Stomach (tissue), 19 donors: Measurements from ENCODE around the gene FGF14. TPM values are rescaled to one million over a fixed set of nuclear protein-coding genes. Genes with fewer than 3 reads are reported as not detected.
A peak's percentile ranks its signal among the peaks of the same experiment; 100 is the strongest.

Source experiments
- DNase-seq, 2 donors: peaks; one replicate each; pipeline versions ENCODE4 v3.0.0 to v3.0.0-alpha.2; 2013 to 2019
- H3K27ac ChIP-seq, 5 donors: fragments of 200-600 bp in 4 of 5; sonication (generic) in 4 of 5; one replicate each; pipeline ENCODE4 v1.5.1; 2013 to 2019; ENCODE audit warnings: mild to moderate bottlenecking in 1 of 5, moderate library complexity in 1 of 5
- H3K27me3 ChIP-seq, 3 donors: fragments of 200-600 bp; sonication (generic); one replicate each; pipeline ENCODE4 v1.5.1; 2017 to 2019; ENCODE audit warnings: mixed run types in 1 of 3
- H3K36me3 ChIP-seq, 4 donors: fragments of 200-600 bp; sonication (generic); 1 replicate in 3 of 4; 2 replicates in 1 of 4; pipeline ENCODE4 v1.5.1; 2016 to 2019
- H3K4me1 ChIP-seq, 4 donors: fragments of 200-600 bp; sonication (generic); one replicate each; pipeline ENCODE4 v1.5.1; 2016 to 2019
- H3K4me3 ChIP-seq, 4 donors: fragments of 200-600 bp; sonication (generic) in 3 of 4; one replicate each; pipeline ENCODE4 v1.5.1; 2016 to 2019; ENCODE audit warnings: mild to moderate bottlenecking in 1 of 4
- H3K9me3 ChIP-seq, 4 donors: fragments of 200-600 bp; sonication (generic); one replicate each; pipeline ENCODE4 v1.5.1; 2016 to 2019
- EP300 ChIP-seq: sonication (generic); formaldehyde crosslinking; IDR thresholded peaks from one replicate; pipeline ENCODE4 v1.6.1; 2017; ENCODE audit warnings: antibody characterized with exemption
- POLR2A ChIP-seq, 4 donors: fragments of 450-650 bp; IDR thresholded peaks; one replicate each; pipeline ENCODE4 v1.6.1; 2016; ENCODE audit warnings: antibody characterized with exemption in 4 of 4, control low read depth in 2 of 4, mild to moderate bottlenecking in 1 of 4, moderate library complexity in 1 of 4
- POLR2AphosphoS5 ChIP-seq, 3 donors: sonication (generic); formaldehyde crosslinking; IDR thresholded peaks; one replicate each; pipeline ENCODE4 v1.6.1; 2016; ENCODE audit warnings: antibody characterized with exemption in 3 of 3
- WGBS, 5 donors: extraction: QIAGEN DNeasy Blood & Tissue Kit in 3 of 5; methylation state at CpG; one replicate each; pipeline versions ENCODE4 v1.1.5 to v1.1.7; 2013 to 2018; 5-methylcytosine and 5-hydroxymethylcytosine counted together
- intact Hi-C: fragments of 100-400 bp; cut with DNase I; formaldehyde crosslinking; loops from one replicate; pipeline ENCODE4 v1.15.1; 2023; ENCODE audit warnings: low total_unique reads
- long read RNA-seq, 10 donors: transcript quantifications; one replicate each; lab custom pipeline, GENCODE V29; 2026
- polyA plus RNA-seq, 3 donors: library from polyadenylated mRNA; stranded (reverse); fragments of 200-250 nt; gene quantifications; one replicate each; pipeline ENCODE4 v1.2.3, GENCODE V29; 2013
- total RNA-seq, 5 donors: library from RNA; depleted of rRNA; stranded (reverse); fragments of >200 nt; gene quantifications; one replicate each; pipeline versions ENCODE4 v1.1.0 to v1.2.3, GENCODE V29; 2014 to 2016
- TF ChIP-seq, protein P1 (sequence below), 7 experiments: fragments of 450-650 bp in 4 of 7; fragments of 200-600 bp in 3 of 7; sonication (generic) in 3 of 7; IDR thresholded peaks; one replicate each; pipeline ENCODE4 v1.5.1; 2016 to 2019; ENCODE audit warnings: antibody characterized with exemption in 7 of 7, control low read depth in 2 of 7, mild to moderate bottlenecking in 1 of 7
- donor health status: healthy with polysubstance abuse.
- donor health status: Bipolar disorder and iron deficiency.
- donor health status: healthy.

FGF14 gene
- 1 to 10 TPM in 2 of 5 donors, under 1 TPM in 3; 0.14 to 6.6 (median 0.58) TPM for total RNA-seq
- 1 to 10 TPM in 1 of 3 donors, under 1 TPM in 2; 0.08 to 1.4 (median 0.50) TPM for polyA plus RNA-seq
- long read RNA-seq, donor 1 = 0 reads
- long read RNA-seq, donor 2 = 0 reads
- long read RNA-seq, donor 3, partial matches to known transcripts = 0 of 1 reads
- long read RNA-seq, donor 3, other reads (novel, unspliced or antisense) = 0 of 1 reads
- long read RNA-seq, donor 4 = 0 reads
- long read RNA-seq, donor 5, partial matches to known transcripts = 0 of 1 reads
- long read RNA-seq, donor 5, other reads (novel, unspliced or antisense) = 0 of 1 reads
- long read RNA-seq, donor 6, partial matches to known transcripts = 0 of 1 reads
- long read RNA-seq, donor 6, other reads (novel, unspliced or antisense) = 0 of 1 reads
- long read RNA-seq, donor 7 = 0 reads
- long read RNA-seq, donor 8, partial matches to known transcripts = 0 of 1 reads
- long read RNA-seq, donor 8, other reads (novel, unspliced or antisense) = 0 of 1 reads
- long read RNA-seq, donor 9 = 0 reads
- long read RNA-seq, donor 10 = 0 reads

DNA sequence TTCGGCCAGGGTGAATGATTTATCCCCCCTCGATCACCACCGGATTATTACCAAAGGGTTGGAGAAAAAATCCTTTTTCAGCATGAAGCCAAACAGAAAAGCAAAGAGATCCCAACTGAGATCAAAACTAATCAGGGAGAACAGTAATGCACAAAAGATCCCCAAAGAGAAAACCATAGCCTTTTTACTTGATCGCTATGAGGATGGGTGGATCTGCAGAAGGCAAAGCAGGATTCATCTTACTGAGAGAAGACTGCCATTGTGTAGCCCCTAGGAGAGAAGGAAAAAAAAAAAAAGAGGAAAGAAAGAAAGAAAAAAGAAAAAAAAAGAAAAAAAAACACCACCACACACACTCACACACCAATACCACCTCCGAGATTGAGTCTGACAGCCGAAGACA, at the start of gene FGF14:
Gene FGF14, minus strand, starts transcription at position 283 of the 400 bp plus-strand sequence.
- TF ChIP-seq EP300 = no peak
- no peak for TF ChIP-seq POLR2AphosphoS5 (IDR thresholded peaks at IDR 0.05)
- TF ChIP-seq, protein P1, sequence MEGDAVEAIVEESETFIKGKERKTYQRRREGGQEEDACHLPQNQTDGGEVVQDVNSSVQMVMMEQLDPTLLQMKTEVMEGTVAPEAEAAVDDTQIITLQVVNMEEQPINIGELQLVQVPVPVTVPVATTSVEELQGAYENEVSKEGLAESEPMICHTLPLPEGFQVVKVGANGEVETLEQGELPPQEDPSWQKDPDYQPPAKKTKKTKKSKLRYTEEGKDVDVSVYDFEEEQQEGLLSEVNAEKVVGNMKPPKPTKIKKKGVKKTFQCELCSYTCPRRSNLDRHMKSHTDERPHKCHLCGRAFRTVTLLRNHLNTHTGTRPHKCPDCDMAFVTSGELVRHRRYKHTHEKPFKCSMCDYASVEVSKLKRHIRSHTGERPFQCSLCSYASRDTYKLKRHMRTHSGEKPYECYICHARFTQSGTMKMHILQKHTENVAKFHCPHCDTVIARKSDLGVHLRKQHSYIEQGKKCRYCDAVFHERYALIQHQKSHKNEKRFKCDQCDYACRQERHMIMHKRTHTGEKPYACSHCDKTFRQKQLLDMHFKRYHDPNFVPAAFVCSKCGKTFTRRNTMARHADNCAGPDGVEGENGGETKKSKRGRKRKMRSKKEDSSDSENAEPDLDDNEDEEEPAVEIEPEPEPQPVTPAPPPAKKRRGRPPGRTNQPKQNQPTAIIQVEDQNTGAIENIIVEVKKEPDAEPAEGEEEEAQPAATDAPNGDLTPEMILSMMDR (IDR thresholded peaks at IDR 0.05) = no peak
- TF ChIP-seq POLR2A (IDR thresholded peaks at IDR 0.05) = no peak
- intact Hi-C loops = no loop called here
- no peak for DNase-seq
- Histone ChIP-seq H3K27ac (peak within 1 kb of the TSS in 2 of 5 donors; percentile 56 to 72), H3K9me3 (no peaks in the 10 kb centered on the region), H3K4me1 (peaks cover 19 to 32% (median 24%) of the 10 kb centered on the region in 4 donors), H3K4me3 (peak within 1 kb of the TSS; percentile 54 to 60 (median 58)), H3K27me3 (peaks cover 0 to 46% (median 34%) of the 10 kb centered on the region in 3 donors), H3K36me3 (no peaks in the 10 kb centered on the region)
- 6 to 10% (median 8%) methylated on average over 6 of the region's 6 CpGs for WGBS, 5 donors

DNA sequence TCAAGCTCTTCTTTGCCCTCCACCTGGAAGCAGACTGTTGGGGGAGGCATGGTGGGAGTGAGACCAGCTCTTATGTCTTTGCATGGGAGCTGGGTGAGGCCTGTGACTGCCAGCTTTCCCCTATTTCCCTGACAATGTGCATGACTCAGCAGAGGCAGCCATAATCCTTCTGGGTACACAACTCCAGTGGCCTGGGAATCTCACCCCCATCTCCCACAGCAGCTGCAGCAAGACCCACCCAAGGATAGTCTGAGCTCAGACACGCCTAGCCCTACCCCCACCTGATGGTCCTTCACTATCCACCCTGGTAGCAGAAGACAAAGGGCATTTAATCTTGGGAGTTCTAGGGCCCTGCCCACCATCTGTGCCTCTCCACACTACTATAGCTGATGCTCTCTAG, 41.4 kb upstream of the FGF14 start:
- Histone ChIP-seq H3K27ac (no peak overlapping the region), H3K27me3 (no peaks in the 10 kb centered on the region), H3K4me3 (no peak overlapping the region), H3K4me1 (peaks cover 0 to 11% (median 0%) of the 10 kb centered on the region in 4 donors), H3K36me3 (no peaks in the 10 kb centered on the region), H3K9me3 (no peaks in the 10 kb centered on the region)
- TF ChIP-seq POLR2AphosphoS5 (IDR thresholded peaks at IDR 0.05) = no peak
- TF ChIP-seq, protein P1 (IDR thresholded peaks at IDR 0.05) = no peak
- no peak for TF ChIP-seq EP300
- intact Hi-C loops = no loop called here
- DNase-seq = no peak
- 69 to 88% (median 75%) methylated on average over 1 of the region's 1 CpG for WGBS, 5 donors

DNA sequence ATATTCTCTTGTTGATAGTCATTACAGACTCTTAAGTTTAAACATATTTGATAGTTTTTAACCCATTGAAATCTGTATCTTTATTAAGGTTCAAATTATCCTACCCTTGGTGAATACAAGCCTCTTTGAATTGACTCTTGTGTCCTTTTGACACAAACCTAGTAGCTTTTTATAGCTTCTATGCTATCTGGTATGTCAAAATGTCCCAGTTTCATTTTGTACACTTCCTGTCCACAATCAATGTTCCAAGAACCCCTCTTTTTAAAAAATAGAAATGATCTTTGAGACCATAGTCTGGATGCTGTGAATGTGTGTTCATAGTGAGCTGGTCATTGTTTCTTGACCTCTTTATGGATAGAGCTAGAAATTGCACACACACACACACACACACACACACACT, 39.2 kb upstream of the FGF14 start:
- Histone ChIP-seq H3K27ac (no peak overlapping the region), H3K4me1 (peaks cover 0 to 11% (median 0%) of the 10 kb centered on the region in 4 donors), H3K36me3 (no peaks in the 10 kb centered on the region), H3K9me3 (no peaks in the 10 kb centered on the region), H3K27me3 (no peaks in the 10 kb centered on the region), H3K4me3 (no peak overlapping the region)
- no peak for DNase-seq
- TF ChIP-seq, protein P1 (IDR thresholded peaks at IDR 0.05) = no peak
- no peak for TF ChIP-seq EP300
- intact Hi-C loops = no loop called here

DNA sequence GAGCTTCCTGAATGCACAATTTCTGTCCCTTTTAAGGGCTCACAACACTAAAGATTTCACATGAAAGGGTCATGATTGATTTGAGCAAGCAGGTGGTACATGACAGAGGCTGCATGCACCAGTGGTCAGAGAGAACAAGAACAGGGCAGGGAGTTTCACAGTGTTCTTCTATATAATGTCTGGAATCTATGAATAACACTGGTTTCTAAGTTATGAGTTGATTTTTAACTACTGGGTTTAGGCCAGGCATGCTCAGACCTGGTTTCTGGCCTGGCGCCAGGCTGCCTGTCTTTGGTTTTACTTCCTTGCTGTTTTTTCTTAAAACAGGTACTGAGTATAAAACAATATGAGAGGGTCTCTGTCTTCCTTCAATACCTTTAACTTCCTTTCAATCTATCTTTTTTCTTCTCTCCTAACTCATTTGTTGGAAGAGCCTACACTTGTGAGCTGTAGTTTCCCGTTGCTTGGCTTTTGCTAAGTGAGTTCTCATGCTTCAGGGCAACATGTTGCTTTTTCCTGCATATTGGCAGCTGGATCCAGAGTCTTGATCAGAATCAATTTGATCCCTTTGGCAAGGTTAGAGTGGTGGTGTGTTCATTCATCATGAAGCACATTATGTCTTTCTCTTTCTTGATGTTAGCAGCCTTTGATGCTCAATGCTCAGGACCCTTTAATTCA, 38.5 kb upstream of the FGF14 start:
- Histone ChIP-seq H3K4me3 (no peak overlapping the region), H3K36me3 (no peaks in the 10 kb centered on the region), H3K27ac (no peak overlapping the region), H3K9me3 (no peaks in the 10 kb centered on the region), H3K4me1 (peaks cover 0 to 11% (median 0%) of the 10 kb centered on the region in 4 donors), H3K27me3 (no peaks in the 10 kb centered on the region)
- peak; percentile 44 to 45 for DNase-seq
- WGBS, 5 donors = 23 to 47% (median 32%) methylated on average over 2 of the region's 2 CpGs
- TF ChIP-seq POLR2A (IDR thresholded peaks at IDR 0.05) (no peak), POLR2AphosphoS5 (IDR thresholded peaks at IDR 0.05) (no peak), EP300 (no peak)
- TF ChIP-seq, protein P1 (IDR thresholded peaks at IDR 0.05) = no peak
- intact Hi-C loops = no loop called here
